SW480 (cell line): ENCODE data around the gene NFKBIE.
"Not testable (repeated sequence)": the region's sequence is repeated elsewhere in the genome, so short reads cannot be mapped to it uniquely, and the experiment has no call there.

Experiments
- DNase-seq: peaks from one replicate; pipeline ENCODE4 v3.0.0-alpha.2; 2016; ENCODE audit warnings: low spot score

NFKBIE gene

DNA sequence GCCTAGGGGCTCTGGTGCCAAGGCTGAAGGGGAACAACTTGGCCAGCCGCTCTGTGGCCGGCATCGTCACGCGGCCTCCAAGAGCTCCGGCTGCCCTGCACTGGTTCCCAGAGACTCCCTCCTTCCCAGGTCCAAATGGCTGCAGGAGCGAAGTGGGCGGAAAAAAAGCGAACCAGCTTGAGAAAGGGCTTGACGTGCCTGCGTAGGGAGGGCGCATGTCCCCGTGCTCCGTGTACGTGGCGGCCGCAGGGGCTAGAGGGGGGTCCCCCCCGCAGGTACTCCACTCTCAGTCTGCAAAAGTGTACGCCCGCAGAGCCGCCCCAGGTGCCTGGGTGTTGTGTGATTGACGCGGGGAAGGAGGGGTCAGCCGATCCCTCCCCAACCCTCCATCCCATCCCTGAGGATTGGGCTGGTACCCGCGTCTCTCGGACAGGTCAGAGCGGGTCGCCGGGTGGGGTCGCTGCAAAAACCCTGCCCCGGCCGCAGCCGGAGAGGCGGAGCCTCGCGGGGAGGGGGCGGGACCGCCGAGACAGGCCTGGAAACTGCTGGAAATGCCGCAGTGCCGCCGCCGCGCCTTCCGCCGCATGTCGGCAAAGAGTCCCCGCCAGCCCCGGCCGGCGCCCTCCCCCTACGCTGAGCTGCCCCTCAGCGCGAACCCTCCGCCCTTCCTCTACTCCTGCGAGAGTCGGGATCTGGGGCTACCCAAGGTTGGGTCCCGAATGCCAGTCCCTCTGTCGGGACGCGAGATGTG lies 19.3 kb downstream of the NFKBIE start:
- peak; percentile 70 for DNase-seq

DNA sequence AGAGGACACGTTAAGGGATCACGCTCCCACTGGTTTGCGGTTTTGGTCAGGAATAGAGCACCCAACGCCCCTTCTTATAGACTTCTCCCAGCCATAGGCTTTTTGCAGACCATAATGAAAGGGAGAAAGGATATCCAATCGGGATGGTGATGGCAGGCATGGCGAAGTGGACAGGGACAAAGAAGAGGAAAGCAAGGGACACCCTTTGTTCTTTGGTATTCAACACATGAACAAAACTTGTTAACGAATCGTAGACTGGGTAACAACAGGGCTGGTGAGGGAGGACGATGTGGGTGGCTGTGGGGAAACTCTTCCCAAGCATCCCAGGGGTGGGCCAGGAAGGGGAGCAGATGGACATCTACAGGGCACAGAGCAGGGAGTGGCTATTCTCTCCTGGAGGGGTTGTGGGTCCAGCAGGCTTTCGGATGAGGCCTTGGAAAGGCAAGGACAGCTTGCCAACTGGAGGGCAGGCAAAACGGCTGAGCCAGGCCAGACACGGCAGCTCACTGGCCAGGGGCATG lies 19.9 kb downstream of the NFKBIE start:
- no peak for DNase-seq

GRCh38 chr6:44243345-44243744 lies 22.0 kb downstream of the NFKBIE start:
- DNase-seq, result no peak

DNA sequence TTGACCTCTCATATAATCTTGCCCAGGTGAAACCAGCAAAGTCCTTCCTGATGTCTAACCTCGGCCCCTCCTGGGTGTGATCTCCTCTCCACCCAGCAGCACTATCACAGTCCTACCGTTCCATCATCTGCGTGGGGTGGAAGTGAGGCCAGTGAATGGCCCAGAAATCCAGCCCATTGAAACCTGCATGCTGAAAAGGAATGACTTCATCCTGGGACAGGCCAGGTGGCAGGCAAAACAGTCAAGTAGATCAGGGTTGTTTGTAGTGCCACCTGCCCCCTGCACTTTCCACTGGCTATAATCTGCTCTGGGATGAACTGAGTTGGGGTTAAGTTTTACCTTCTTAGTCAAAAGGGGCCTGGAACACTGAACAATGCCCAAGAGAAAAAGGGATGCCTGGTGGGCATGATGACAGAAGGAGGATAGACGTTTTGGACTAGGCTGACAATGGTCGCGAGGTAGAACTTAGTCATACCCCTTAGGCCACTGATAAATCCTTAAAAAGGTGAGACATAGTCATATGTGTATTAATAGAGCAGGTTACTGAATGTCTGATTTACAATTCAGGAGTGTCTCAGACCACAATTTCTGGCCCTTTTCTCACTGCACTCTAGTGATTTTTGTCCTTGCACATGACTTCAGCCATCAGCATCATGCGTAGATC lies 26.5 kb downstream of the NFKBIE start:
- no peak for DNase-seq

DNA sequence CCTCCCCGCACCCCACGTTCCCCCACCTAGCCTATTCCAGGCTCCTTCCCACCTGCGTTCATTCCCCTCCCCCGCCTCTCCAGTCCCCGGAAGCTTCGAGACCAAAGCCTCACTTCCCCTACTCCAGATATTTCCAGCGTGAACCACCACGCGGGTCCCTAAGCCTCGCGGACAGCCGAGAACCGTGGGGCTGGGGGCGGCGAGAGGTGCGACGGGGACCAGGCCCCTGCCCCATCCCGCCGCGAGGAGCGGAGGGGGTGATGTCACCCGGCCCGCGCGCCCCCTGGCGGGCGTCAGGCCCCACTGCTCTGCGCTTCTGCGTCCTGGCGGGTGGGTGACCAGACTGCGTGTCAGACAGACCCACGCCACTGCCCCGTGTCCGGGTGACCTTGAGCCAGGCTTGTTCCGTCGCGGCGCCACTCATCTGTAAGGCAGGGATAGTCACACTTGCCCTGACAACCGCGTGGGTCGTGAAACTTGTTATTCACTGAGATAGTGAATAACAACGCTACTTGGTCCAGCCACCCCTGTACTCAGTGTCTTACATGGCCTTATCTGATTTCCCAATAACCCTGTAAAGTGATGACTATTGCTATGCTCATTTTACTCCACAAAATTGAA lies 27.4 kb downstream of the NFKBIE start:
- no peak for DNase-seq

DNA sequence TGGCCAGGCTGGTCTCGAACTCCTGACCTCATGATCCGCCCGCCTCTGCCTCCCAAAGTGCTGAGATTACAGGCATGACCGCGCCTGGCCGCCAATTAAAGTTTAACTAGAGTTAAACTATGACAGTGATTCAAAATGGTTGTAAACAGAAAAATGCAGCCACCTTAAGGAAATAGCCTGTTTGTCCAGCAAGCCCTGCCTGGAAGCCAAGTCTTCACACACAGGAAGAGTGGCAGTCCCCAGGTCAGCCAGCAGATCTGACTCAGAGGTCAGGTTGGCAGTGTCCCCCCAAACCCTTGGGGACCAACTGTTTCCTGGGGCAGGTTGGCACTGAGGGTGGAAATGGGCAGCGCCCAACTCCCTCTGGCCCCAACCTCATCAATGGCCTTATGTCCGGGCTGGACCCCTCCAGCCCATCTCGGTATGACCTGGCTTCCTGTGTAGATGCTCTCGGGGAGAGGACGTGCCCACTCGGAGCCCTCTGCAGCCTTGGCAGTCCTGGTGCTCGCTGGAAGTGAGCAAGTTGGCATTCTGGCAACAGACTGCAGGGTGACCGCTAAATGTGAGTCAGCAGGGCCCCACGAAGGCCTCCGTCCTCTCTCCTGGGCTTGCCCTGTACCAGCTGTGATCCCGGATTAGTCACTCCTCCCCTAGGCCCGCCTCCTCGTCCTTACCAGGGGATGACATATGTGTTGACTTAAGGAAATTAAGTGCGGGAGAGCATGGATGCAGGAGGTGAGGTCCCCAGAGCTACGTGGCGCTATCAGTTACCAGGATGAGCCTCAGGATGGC lies 28.1 kb downstream of the NFKBIE start:
- peak; percentile 97 for DNase-seq

DNA sequence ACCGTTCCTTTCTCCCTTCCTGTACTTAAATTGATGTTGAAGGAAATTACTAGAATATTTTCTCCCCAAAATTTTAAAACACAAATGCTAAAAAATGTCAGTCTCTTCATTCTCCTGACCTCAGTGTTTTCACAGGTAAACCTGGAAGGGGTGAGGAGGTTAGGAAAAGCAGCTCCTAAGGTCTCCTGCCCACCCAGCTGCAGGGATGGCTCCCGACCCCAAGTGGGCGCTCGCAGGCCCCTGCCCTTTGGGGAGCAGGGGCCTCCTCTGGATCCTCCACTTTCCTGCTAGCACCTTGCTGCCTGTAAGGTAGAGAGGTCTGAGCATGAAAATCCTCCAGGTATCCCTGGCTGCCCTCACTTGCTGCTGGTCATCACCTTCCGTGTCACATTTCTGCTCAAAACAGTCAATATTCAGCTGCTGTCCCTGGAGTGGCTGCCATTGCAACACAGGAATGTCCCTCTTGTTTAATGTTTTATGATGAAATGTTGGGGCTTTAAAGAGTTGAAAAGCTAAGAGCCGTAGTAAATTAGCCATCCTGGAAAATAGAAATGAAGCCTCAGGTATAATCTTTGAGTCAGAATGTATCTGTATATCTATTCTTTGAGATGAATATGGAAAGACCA lies 29.3 kb downstream of the NFKBIE start:
- no peak for DNase-seq

- DNase-seq, result no peak
Measured at GRCh38 chr6:44235269-44235668, 30.1 kb downstream of the NFKBIE start.

- DNase-seq, result no peak
Measured at GRCh38 chr6:44234101-44235025, 31.0 kb downstream of the NFKBIE start.

- no peak for DNase-seq
Measured at GRCh38 chr6:44233567-44234100, 31.7 kb downstream of the NFKBIE start.

DNA sequence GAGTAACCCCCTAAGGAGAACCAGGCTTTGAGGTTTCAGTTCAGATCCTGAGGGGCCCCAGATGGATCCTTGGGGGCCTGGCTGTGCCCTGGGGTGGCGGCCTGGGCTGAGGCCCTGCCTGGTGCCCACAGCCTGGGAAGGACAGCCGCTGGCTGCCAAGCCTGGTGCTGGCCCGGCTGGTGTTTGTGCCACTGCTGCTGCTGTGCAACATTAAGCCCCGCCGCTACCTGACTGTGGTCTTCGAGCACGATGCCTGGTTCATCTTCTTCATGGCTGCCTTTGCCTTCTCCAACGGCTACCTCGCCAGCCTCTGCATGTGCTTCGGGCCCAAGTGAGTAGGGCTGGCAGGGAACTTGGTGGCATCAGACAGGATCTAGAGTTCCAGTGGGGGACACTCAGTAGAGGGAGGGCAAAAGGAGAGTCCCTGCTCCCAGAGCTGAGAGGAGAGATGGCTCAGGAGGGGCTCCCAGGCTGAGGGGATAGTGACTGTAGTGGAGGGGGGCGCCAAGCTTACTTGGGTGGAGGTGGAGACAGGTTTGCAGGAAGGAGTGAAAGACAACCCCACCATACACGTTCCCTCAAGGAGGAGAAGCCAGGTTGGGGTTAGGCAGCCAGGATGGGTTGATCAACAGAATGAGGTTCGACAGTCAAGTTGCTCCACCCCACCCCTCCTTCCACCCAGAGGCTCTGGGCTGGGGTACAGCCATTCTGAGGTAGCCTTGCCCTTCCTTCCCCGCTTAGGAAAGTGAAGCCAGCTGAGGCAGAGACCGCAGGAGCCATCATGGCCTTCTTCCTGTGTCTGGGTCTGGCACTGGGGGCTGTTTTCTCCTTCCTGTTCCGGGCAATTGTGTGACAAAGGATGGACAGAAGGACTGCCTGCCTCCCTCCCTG lies 32.4 kb downstream of the NFKBIE start:
- no peak for DNase-seq

GRCh38 chr6:44231426-44231825 lies 33.9 kb downstream of the NFKBIE start:
- not testable (repeated sequence) for DNase-seq

- no peak for DNase-seq
Measured at GRCh38 chr6:44230034-44230675, 35.2 kb downstream of the NFKBIE start.

GRCh38 chr6:44229376-44230033 lies 35.8 kb downstream of the NFKBIE start:
- no peak for DNase-seq

DNA sequence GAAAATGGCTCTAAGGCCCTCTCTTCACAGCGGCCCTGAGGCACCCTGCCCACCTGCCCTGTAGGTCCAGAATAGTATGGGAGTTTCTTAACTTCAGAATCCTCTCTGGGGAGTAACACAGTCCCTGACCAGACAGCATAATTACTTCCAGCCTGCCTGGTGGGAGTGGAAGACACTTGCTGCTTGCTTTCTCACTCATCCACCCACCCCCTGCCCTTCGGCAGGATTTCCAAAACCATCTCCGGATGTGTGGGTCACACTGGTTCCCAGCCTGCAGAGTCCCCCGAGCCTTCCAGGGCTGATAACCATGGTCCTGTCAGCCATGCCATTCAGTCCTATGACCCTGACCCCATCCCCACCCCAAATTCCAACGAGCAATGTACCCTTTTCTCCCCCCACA lies 36.5 kb downstream of the NFKBIE start:
- DNase-seq, result no peak

- no peak for DNase-seq
Measured at GRCh38 chr6:44228433-44228832, 36.9 kb downstream of the NFKBIE start.

- no peak for DNase-seq
Measured at GRCh38 chr6:44228031-44228430, 37.3 kb downstream of the NFKBIE start.

DNA sequence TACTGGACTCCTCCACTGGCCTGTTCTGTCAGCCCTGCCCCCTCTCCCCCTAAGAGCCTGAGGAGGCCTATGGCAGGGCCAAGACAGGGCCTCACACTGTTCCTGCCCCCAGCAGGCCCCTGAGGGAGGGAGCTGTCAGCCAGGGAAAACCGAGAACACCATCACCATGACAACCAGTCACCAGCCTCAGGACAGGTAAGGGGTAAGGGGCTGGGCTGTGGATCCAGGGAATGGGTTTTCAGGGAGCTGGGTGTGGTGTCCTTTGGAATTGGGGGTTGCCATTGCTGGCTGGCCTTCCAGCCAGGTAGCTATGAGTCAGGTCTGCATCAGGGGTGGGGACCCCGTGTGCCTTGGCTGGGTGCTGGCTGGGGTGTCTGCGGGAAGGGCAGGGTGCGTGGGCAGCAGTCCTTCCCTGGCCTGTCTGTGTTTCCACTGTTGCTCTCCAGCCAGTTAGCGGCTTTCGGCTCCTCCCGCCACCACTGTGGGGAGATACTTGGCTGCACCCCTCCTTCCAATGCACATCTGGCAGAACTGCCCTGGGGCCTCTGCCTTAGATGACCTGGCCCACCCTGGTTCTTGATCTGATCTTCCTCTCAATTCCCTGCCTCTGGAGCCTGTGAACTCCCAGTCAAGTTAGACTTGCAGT lies 38.1 kb downstream of the NFKBIE start:
- no peak for DNase-seq
